ENCODE measurements around the gene NELL1.

Gene NELL1

GRCh38 chr11:21069909-21070308 lies 400.5 kb downstream of the NELL1 start:
- H4K20me1 ChIP-seq (ENCODE audit: insufficient read depth, low read length, poor library complexity, severe bottlenecking): no peaks in the 10 kb centered on the region
- H3F3A ChIP-seq (ENCODE audit: low read depth): no peaks in the 10 kb centered on the region
- no peak for TF ChIP-seq EZH2phosphoT487 (IDR thresholded peaks at IDR 0.05; ENCODE audit: borderline replicate concordance)
- no peak for TF ChIP-seq CTCF (conservative IDR thresholded peaks at IDR 0.05; ENCODE audit: low read length)
- H3K4me3 ChIP-seq (ENCODE audit: low read length, poor library complexity, severe bottlenecking): no peak overlapping the region
- H3K9me3 ChIP-seq (ENCODE audit: insufficient read depth, low read depth, low read length): no peaks in the 10 kb centered on the region
- no peaks in the 10 kb centered on the region for H3K27me3 ChIP-seq (ENCODE audit: insufficient read depth, low read length, poor library complexity, severe bottlenecking)
- H3K9me2 ChIP-seq (replicated peaks; ENCODE audit: low read depth, low read length): no peaks in the 10 kb centered on the region
- no peaks in the 10 kb centered on the region for H3K36me3 ChIP-seq (ENCODE audit: insufficient read depth, low read length)
- H3K79me2 ChIP-seq (ENCODE audit: insufficient read depth, low read length): no peaks in the 10 kb centered on the region
- H3K9ac ChIP-seq (ENCODE audit: low read depth, low read length, poor library complexity, severe bottlenecking): no peak overlapping the region
- H3K4me2 ChIP-seq (ENCODE audit: low read depth, low read length, poor library complexity, severe bottlenecking): no peak overlapping the region
- H3K4me1 ChIP-seq (ENCODE audit: insufficient read depth, low read length, poor library complexity, severe bottlenecking): no peaks in the 10 kb centered on the region
- no peak overlapping the region for H2AFZ ChIP-seq (ENCODE audit: low read length)

- Histone ChIP-seq H3K9me3 (ENCODE audit: insufficient read depth, low read depth, low read length) (no peaks in the 10 kb centered on the region), H3K4me2 (ENCODE audit: low read depth, low read length, poor library complexity, severe bottlenecking) (no peak overlapping the region), H3K79me2 (ENCODE audit: insufficient read depth, low read length) (no peaks in the 10 kb centered on the region), H3K27me3 (ENCODE audit: insufficient read depth, low read length, poor library complexity, severe bottlenecking) (no peaks in the 10 kb centered on the region), H2AFZ (ENCODE audit: low read length) (no peak overlapping the region), H3F3A (ENCODE audit: low read depth) (no peaks in the 10 kb centered on the region), H3K9me2 (replicated peaks; ENCODE audit: low read depth, low read length) (no peaks in the 10 kb centered on the region), H3K9ac (ENCODE audit: low read depth, low read length, poor library complexity, severe bottlenecking) (no peak overlapping the region), H3K4me3 (ENCODE audit: low read length, poor library complexity, severe bottlenecking) (no peak overlapping the region), H3K4me1 (ENCODE audit: insufficient read depth, low read length, poor library complexity, severe bottlenecking) (no peaks in the 10 kb centered on the region), H4K20me1 (ENCODE audit: insufficient read depth, low read length, poor library complexity, severe bottlenecking) (no peaks in the 10 kb centered on the region), H3K36me3 (ENCODE audit: insufficient read depth, low read length) (no peaks in the 10 kb centered on the region)
- TF ChIP-seq EZH2phosphoT487 (IDR thresholded peaks at IDR 0.05; ENCODE audit: borderline replicate concordance): no peak
- TF ChIP-seq CTCF (conservative IDR thresholded peaks at IDR 0.05; ENCODE audit: low read length): no peak
Observed at GRCh38 chr11:21072558-21072957, 403.2 kb downstream of the NELL1 start.

DNA sequence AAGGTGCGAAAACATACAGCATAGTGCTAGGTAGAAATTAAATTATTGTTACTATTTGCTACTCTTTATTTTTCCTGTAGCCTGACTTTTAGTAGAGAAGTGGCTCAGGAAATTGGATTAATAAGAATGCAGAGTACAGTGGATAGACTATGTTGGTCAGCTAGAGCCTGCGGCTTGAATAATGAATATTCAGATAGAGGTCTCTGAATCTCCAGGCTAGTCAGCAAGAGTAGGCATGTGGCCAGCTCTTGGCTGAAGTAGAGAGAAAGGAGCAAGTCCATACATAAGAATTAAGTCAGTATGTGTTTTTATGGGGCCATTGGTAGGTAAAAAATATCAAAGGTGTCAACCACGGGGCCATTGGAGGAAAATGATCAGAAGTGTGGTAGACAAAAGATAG lies 413.5 kb downstream of the NELL1 start:
- Histone ChIP-seq H4K20me1 (ENCODE audit: insufficient read depth, low read length, poor library complexity, severe bottlenecking) (no peaks in the 10 kb centered on the region), H3K4me3 (ENCODE audit: low read length, poor library complexity, severe bottlenecking) (no peak overlapping the region), H3K4me1 (ENCODE audit: insufficient read depth, low read length, poor library complexity, severe bottlenecking) (no peaks in the 10 kb centered on the region), H3K27me3 (ENCODE audit: insufficient read depth, low read length, poor library complexity, severe bottlenecking) (no peaks in the 10 kb centered on the region), H3K79me2 (ENCODE audit: insufficient read depth, low read length) (no peaks in the 10 kb centered on the region), H3K9me2 (replicated peaks; ENCODE audit: low read depth, low read length) (peaks cover 5% of the 10 kb centered on the region; the same call in 1 of the 2 replicates), H2AFZ (ENCODE audit: low read length) (no peak overlapping the region), H3K9ac (ENCODE audit: low read depth, low read length, poor library complexity, severe bottlenecking) (no peak overlapping the region), H3K9me3 (ENCODE audit: insufficient read depth, low read depth, low read length) (no peaks in the 10 kb centered on the region), H3F3A (ENCODE audit: low read depth) (no peaks in the 10 kb centered on the region), H3K4me2 (ENCODE audit: low read depth, low read length, poor library complexity, severe bottlenecking) (no peak overlapping the region), H3K36me3 (ENCODE audit: insufficient read depth, low read length) (no peaks in the 10 kb centered on the region)
- TF ChIP-seq CTCF (conservative IDR thresholded peaks at IDR 0.05; ENCODE audit: low read length) (no peak), EZH2phosphoT487 (IDR thresholded peaks at IDR 0.05; ENCODE audit: borderline replicate concordance) (no peak)
